Activated CD4-positive, alpha-beta T cell treated with anti-CD3 and anti-CD28 coated beads, Interleukin-2, amount 50 U/mL, for 4 hours (primary cell): ENCODE measurements around the gene LMO4.

Experiments
- DNase-seq, 2 experiments: peaks; one replicate each; pipeline ENCODE4 v3.0.0-alpha.2; 2020

The LMO4 gene

GRCh38 chr1:87328272-87329050 is at the start of gene LMO4:
LMO4 (plus strand) TSS chr1:87328880; CDS start chr1:87332016, 3,136 bp downstream.
- DNase-seq, result peak; percentile 66 to 67

- DNase-seq, result no peak
These were observed 49.2 kb upstream of the LMO4 start for GRCh38 chr1:87279536-87279875.

- DNase-seq, result no peak
These were observed 48.6 kb upstream of the LMO4 start for GRCh38 chr1:87279966-87280535.

- DNase-seq, result no peak
These were observed 44.0 kb upstream of the LMO4 start for GRCh38 chr1:87284456-87285240.

GRCh38 chr1:87291107-87291506 is 37.6 kb upstream of the LMO4 start:
- no peak for DNase-seq

GRCh38 chr1:87292684-87293493 is 35.8 kb upstream of the LMO4 start:
- peak; percentile 43 to 53 for DNase-seq

- no peak for DNase-seq
These were observed 34.0 kb upstream of the LMO4 start for GRCh38 chr1:87294633-87295032.

GRCh38 chr1:87295445-87296110 is 33.1 kb upstream of the LMO4 start:
- no peak for DNase-seq

- no peak for DNase-seq
These were observed 32.5 kb upstream of the LMO4 start for GRCh38 chr1:87296206-87296605.

- DNase-seq, result no peak
These were observed 29.0 kb upstream of the LMO4 start for GRCh38 chr1:87299661-87300060.

- DNase-seq, result no peak
These were observed 28.1 kb upstream of the LMO4 start for GRCh38 chr1:87300628-87301027.

GRCh38 chr1:87305151-87305550 is 23.5 kb upstream of the LMO4 start:
- no peak for DNase-seq

GRCh38 chr1:87305762-87306161 is 22.9 kb upstream of the LMO4 start:
- no peak for DNase-seq

GRCh38 chr1:87307306-87307705 is 21.4 kb upstream of the LMO4 start:
- no peak for DNase-seq

- no peak for DNase-seq
These were observed 20.7 kb upstream of the LMO4 start for GRCh38 chr1:87307931-87308330.

- no peak for DNase-seq
These were observed 14.6 kb upstream of the LMO4 start for GRCh38 chr1:87314091-87314490.

GRCh38 chr1:87318056-87318650 is 10.5 kb upstream of the LMO4 start:
- no peak for DNase-seq

GRCh38 chr1:87318806-87319205 is 9.9 kb upstream of the LMO4 start:
- DNase-seq, result no peak

GRCh38 chr1:87325982-87326738 is 2.5 kb upstream of the LMO4 start:
- peak in 1 of 2 experiments; percentile 16 for DNase-seq

GRCh38 chr1:87327376-87328271 is 1.1 kb upstream of the LMO4 start:
- DNase-seq, result no peak
